WERI-Rb-1 (cell line): Measurements from ENCODE around the gene RNASE7.

Experiments
- DNase-seq: peaks from one replicate; pipeline ENCODE4 v3.0.0-alpha.2; 2020
- H3K27ac ChIP-seq: fragments of 250-450 bp; sonication (Bioruptor Pico); 2 replicates; pipeline ENCODE4 v1.5.1; 2020; ENCODE audit warnings: mild to moderate bottlenecking, moderate library complexity
- H3K27me3 ChIP-seq: fragments of 250-450 bp; sonication (Bioruptor Pico); 2 replicates; pipeline ENCODE4 v1.5.1; 2021; ENCODE audit warnings: mild to moderate bottlenecking, low read depth, moderate library complexity; ENCODE audit not compliant: insufficient read depth, severe bottlenecking
- H3K36me3 ChIP-seq: fragments of 250-450 bp; sonication (Bioruptor Pico); 2 replicates; pipeline ENCODE4 v1.5.1; 2020; ENCODE audit warnings: mild to moderate bottlenecking, moderate library complexity
- H3K4me3 ChIP-seq: 2 replicates; pipeline ENCODE4 v1.5.1; 2011; ENCODE audit warnings: low read depth, mild to moderate bottlenecking, control low read depth, low read length
- H3K9me3 ChIP-seq: fragments of 250-450 bp; sonication (Bioruptor Pico); 2 replicates; pipeline ENCODE4 v1.5.1; 2021; ENCODE audit warnings: mild to moderate bottlenecking, moderate library complexity; ENCODE audit not compliant: severe bottlenecking
- TF ChIP-seq, protein P1 (sequence below): IDR thresholded peaks from 2 replicates; pipeline ENCODE4 v1.5.1; 2011; ENCODE audit warnings: low read depth, mild to moderate bottlenecking, control low read depth, inconsistent platforms, low read length

The RNASE7 gene

DNA sequence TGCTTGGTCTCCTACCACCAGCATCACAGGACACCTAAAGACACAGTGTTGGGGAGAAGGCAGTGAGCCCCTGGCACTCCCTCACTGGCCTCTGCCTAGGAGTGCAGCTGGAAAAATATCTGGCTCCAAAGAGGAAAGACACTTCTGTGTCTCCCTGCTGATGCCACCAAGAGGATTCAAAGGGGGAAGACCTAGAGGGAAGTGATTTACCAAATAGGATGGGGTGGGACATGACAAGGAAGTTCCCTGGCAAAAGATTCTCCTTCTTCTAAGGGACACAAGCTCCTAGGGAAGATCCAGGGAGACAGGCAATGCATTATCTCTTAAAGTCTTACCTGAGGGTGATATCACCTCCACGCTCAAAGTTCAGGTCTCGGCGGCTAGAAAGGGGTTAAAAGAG, 23.4 kb upstream of the RNASE7 start:
- no peak for DNase-seq
- Histone ChIP-seq H3K4me3 (no peak overlapping the region), H3K36me3 (peaks cover 10% of the 10 kb centered on the region; the same call in 1 of the 2 replicates), H3K27ac (no peak overlapping the region), H3K9me3 (no peaks in the 10 kb centered on the region), H3K27me3 (no peaks in the 10 kb centered on the region)
- TF ChIP-seq, protein P1, sequence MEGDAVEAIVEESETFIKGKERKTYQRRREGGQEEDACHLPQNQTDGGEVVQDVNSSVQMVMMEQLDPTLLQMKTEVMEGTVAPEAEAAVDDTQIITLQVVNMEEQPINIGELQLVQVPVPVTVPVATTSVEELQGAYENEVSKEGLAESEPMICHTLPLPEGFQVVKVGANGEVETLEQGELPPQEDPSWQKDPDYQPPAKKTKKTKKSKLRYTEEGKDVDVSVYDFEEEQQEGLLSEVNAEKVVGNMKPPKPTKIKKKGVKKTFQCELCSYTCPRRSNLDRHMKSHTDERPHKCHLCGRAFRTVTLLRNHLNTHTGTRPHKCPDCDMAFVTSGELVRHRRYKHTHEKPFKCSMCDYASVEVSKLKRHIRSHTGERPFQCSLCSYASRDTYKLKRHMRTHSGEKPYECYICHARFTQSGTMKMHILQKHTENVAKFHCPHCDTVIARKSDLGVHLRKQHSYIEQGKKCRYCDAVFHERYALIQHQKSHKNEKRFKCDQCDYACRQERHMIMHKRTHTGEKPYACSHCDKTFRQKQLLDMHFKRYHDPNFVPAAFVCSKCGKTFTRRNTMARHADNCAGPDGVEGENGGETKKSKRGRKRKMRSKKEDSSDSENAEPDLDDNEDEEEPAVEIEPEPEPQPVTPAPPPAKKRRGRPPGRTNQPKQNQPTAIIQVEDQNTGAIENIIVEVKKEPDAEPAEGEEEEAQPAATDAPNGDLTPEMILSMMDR: no peak

DNA sequence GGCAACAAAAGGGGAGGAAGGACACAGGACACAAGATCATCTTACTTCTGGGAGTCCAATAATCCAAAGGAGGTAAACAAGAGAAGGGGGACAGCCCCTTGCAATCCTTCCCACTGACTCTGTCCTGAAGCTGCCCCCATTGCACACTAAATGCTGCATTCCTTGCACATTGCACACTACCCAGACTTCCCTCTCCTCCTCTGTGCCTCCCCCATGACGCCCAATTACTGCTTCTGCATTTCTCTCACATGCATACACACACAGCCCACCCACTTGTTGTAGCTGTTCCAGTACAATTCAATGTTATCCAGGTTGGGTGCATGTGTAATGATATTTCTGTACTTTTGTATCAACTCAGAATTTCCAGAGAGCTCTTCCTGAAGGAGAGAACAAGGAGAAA, 22.8 kb upstream of the RNASE7 start:
- no peak overlapping the region for H3K4me3 ChIP-seq
- no peak for DNase-seq
- H3K36me3 ChIP-seq: peaks cover 10% of the 10 kb centered on the region; the same call in 1 of the 2 replicates
- no peaks in the 10 kb centered on the region for H3K27me3 ChIP-seq
- H3K27ac ChIP-seq: no peak overlapping the region
- TF ChIP-seq, protein P1: no peak
- no peaks in the 10 kb centered on the region for H3K9me3 ChIP-seq

DNA sequence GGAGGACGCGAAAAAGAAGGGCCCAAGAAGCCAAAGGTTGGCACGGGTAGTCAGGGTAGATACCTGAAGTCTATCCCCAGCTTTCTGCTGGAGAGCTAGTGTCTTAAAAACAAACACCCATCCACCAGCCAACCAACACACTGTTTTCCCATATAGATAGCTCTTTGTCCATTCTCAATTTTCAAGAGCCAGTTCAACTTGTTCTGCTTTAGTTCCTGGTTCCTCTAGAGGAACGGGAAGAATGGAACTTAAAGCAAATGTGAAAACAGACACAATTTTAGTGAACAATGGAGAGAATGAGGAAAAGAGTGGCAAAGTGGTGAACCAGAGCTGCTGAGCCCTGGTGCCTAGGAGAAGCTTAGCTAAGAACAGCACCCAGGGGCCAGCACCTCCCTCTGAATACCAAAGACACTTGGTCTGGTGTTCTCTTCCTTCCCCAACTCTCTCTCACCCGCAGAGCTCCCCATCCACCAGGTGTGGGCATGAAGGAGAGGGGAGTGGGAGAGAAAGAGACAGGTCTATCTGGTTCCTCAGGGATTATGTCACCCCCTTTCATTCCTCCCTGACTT, 21.1 kb upstream of the RNASE7 start:
- Histone ChIP-seq H3K36me3 (peaks cover 10% of the 10 kb centered on the region; the same call in 1 of the 2 replicates), H3K27me3 (no peaks in the 10 kb centered on the region), H3K9me3 (no peaks in the 10 kb centered on the region), H3K27ac (no peak overlapping the region), H3K4me3 (no peak overlapping the region)
- TF ChIP-seq, protein P1: no peak
- no peak for DNase-seq

DNA sequence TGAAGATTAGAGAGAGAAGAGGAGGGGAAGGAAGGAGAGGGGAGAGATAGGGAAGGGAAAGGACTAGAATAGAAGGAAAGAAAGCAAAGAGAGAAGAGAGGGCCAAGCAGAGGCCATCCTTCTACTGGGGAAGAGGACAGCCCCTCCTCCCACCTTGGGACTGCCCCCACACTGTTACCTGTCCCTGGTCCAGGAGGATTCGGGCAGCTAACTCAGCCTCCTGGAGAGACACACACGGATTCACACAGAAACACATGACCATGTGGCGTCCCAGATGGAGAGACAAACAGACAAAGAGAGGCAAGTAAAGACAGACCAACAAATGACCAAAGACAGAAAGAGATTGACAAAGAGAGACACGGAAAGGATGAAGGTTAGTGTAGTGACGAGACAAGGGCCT, 19.5 kb upstream of the RNASE7 start:
- TF ChIP-seq, protein P1: no peak

DNA sequence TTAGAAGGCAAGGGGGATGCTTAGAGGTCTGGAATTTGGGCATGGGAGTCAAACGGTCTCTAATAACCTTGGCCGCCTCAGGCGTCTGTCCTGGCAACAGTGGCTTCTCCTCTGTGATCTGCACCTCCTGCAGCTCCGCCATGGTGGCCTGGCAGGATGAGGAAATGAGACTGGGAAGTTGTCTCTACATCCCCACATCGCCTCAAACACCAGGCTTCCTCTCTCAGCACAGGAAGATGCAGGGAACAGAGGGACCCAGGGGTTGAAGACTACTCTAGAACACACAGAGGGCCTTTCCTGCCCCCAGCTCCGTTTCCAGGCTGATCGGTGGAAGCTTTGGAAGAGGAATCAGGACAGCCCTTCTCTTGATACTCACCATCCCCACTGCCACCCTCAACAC, 19.0 kb upstream of the RNASE7 start:
- no peaks in the 10 kb centered on the region for H3K9me3 ChIP-seq
- no peak overlapping the region for H3K4me3 ChIP-seq
- peaks cover 10% of the 10 kb centered on the region; the same call in 1 of the 2 replicates for H3K36me3 ChIP-seq
- no peaks in the 10 kb centered on the region for H3K27me3 ChIP-seq
- TF ChIP-seq, protein P1: no peak
- no peak for DNase-seq
- no peak overlapping the region for H3K27ac ChIP-seq

More for the DNA sequence above, 19.5 kb upstream of the RNASE7 start:
- Histone ChIP-seq H3K9me3 (no peaks in the 10 kb centered on the region), H3K27me3 (no peaks in the 10 kb centered on the region), H3K4me3 (no peak overlapping the region), H3K36me3 (peaks cover 10% of the 10 kb centered on the region; the same call in 1 of the 2 replicates), H3K27ac (no peak overlapping the region)
- no peak for DNase-seq
